Superior temporal gyrus (tissue), 1 donor: ENCODE results near the gene OR1S2.
"Not testable (repeated sequence)": the region's sequence is repeated elsewhere in the genome, so short reads cannot be mapped to it uniquely, and the experiment has no call there.

Source experiments
- DNase-seq: peaks from one replicate; pipeline ENCODE4 v3.0.0-alpha.2; 2016; ENCODE audit errors: extremely low spot score

Gene OR1S2

GRCh38 chr11:58204042-58204441 lies at the start of gene OR1S2:
OR1S2 (minus strand) TSS chr11:58204142; CDS start chr11:58204142, 0 bp downstream.
- no peak for DNase-seq

GRCh38 chr11:58243954-58244353 lies 40.0 kb upstream of the OR1S2 start:
- DNase-seq, result no peak

- no peak for DNase-seq
These were observed 24.1 kb upstream of the OR1S2 start for GRCh38 chr11:58227956-58228615.

- DNase-seq, result no peak
These were observed 18.8 kb upstream of the OR1S2 start for GRCh38 chr11:58222721-58223120.

- no peak for DNase-seq
These were observed 12.5 kb upstream of the OR1S2 start for GRCh38 chr11:58216476-58216875.

- not testable (repeated sequence) for DNase-seq
These were observed 8.5 kb upstream of the OR1S2 start, which contains the start of gene OR1S1 for GRCh38 chr11:58212420-58212819. OR1S1 (plus strand) TSS chr11:58212720.

- no peak for DNase-seq
These were observed 4.7 kb downstream of the OR1S2 start for GRCh38 chr11:58199271-58199670.

GRCh38 chr11:58195939-58196338 lies 8.0 kb downstream of the OR1S2 start:
- DNase-seq, result no peak

- DNase-seq, result no peak
These were observed 10.6 kb downstream of the OR1S2 start for GRCh38 chr11:58193391-58193790.

GRCh38 chr11:58192229-58192628 lies 11.7 kb downstream of the OR1S2 start:
- DNase-seq, result no peak

GRCh38 chr11:58188770-58189169 lies 15.2 kb downstream of the OR1S2 start, which contains the start of gene OR9Q2:
OR9Q2 (plus strand) TSS chr11:58189070; CDS start chr11:58190491, 1,421 bp downstream.
- DNase-seq, result no peak

GRCh38 chr11:58186938-58187337 lies 17.0 kb downstream of the OR1S2 start:
- DNase-seq, result no peak

- DNase-seq, result no peak
These were observed 24.3 kb downstream of the OR1S2 start for GRCh38 chr11:58179648-58180047.

- DNase-seq, result no peak
These were observed 25.5 kb downstream of the OR1S2 start for GRCh38 chr11:58178444-58178843.

GRCh38 chr11:58177409-58178054 lies 26.4 kb downstream of the OR1S2 start:
- no peak for DNase-seq

- no peak for DNase-seq
These were observed 38.3 kb downstream of the OR1S2 start for GRCh38 chr11:58165504-58166106.

GRCh38 chr11:58164990-58165389 lies 39.0 kb downstream of the OR1S2 start:
- no peak for DNase-seq

- no peak for DNase-seq
These were observed 39.6 kb downstream of the OR1S2 start for GRCh38 chr11:58164389-58164788.
